ENCODE results near the gene IL1A.

IL1A gene

GRCh38 chr2:112724591-112725525 is 59.4 kb downstream of the IL1A start:
- DNase-seq = no peak

- DNase-seq = no peak
These were observed 60.3 kb downstream of the IL1A start for GRCh38 chr2:112723995-112724394.

Measured in amniotic stem cell (primary cell).